ENCODE data around the gene NEDD4L. TPM values are rescaled to one million over a fixed set of nuclear protein-coding genes. Genes with fewer than 3 reads are reported as not detected.

Gene NEDD4L
- total RNA-seq, 4 donors from 2014 or later = 22.7 to 39.9 (median 34.7) TPM

DNA sequence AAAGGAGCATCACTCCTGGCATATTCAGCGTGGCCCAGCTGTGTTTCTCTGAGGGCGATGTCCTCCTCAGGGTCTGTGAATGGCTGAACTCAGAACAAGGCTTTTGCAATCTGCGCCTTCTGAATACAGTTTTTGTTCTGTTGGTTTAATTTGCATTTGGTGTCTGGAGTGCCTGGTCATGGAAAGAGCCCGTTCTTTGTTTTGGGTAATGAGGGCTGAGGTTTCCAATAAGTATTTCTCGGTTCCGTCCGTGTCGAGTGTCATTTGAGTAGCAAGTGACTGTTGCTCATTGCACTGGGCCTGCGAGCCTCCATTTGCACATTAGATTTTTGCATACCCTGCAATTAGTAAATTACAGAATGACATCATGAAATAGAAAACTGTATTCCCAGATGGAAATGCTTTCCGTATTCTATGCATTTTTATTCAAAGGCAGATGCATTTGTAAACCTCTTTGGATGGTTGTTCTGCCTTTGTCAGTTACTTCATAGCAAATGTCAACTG lies 57.3 kb downstream of the NEDD4L start:
- Histone ChIP-seq H3K27me3 (no peaks in the 10 kb centered on the region), H3K9me3 (no peaks in the 10 kb centered on the region), H3K4me3 (no peak overlapping the region), H3K27ac (replicated peaks in 1 of 4) (peak overlapping the region in 1 of 4 donors; percentile 29), H3K36me3 (no peaks in the 10 kb centered on the region), H3K4me1 (peaks cover 0 to 25% (median 18%) of the 10 kb centered on the region in 4 donors)
- TF ChIP-seq, protein P1, sequence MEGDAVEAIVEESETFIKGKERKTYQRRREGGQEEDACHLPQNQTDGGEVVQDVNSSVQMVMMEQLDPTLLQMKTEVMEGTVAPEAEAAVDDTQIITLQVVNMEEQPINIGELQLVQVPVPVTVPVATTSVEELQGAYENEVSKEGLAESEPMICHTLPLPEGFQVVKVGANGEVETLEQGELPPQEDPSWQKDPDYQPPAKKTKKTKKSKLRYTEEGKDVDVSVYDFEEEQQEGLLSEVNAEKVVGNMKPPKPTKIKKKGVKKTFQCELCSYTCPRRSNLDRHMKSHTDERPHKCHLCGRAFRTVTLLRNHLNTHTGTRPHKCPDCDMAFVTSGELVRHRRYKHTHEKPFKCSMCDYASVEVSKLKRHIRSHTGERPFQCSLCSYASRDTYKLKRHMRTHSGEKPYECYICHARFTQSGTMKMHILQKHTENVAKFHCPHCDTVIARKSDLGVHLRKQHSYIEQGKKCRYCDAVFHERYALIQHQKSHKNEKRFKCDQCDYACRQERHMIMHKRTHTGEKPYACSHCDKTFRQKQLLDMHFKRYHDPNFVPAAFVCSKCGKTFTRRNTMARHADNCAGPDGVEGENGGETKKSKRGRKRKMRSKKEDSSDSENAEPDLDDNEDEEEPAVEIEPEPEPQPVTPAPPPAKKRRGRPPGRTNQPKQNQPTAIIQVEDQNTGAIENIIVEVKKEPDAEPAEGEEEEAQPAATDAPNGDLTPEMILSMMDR (IDR thresholded peaks at IDR 0.05) = no peak
- TF ChIP-seq POLR2AphosphoS5 (IDR thresholded peaks at IDR 0.05) (no peak), EP300 (IDR thresholded peaks at IDR 0.05) (no peak), POLR2A (IDR thresholded peaks at IDR 0.05; ENCODE audit: low read depth) (no peak)
- WGBS = 97% methylated on average over 10 of the region's 10 CpGs
- intact Hi-C loops (cut with DNase I) = no loop called here
- no peak for DNase-seq (ENCODE audit: extremely low spot score)

DNA sequence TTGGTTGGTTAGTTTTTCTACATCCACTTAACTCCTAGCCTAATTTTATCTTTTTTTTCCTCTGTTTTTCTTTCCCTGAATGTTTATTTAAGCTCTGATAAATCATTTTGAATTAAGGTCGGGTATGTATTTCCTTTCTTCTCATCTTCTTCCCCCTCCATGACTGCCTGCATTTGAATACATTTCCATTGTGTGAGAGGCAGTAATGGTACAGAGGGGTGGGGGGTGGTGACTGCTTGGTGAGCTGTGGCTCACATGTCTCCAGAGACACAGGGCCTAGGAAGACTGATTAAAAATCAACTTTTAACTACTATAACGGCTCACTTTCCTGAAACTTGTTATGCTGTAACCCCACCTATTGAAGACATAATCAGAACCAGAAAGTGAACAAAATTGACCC lies 58.0 kb downstream of the NEDD4L start:
- WGBS = 63% methylated on average over 2 of the region's 2 CpGs
- DNase-seq (ENCODE audit: extremely low spot score) = no peak
- peaks cover 0 to 26% (median 20%) of the 10 kb centered on the region in 4 donors for H3K4me1 ChIP-seq
- intact Hi-C loops (cut with DNase I) = no loop called here
- H3K9me3 ChIP-seq = no peaks in the 10 kb centered on the region
- no peak for TF ChIP-seq POLR2AphosphoS5 (IDR thresholded peaks at IDR 0.05)
- TF ChIP-seq, protein P1 (IDR thresholded peaks at IDR 0.05) = no peak
- TF ChIP-seq POLR2A (IDR thresholded peaks at IDR 0.05; ENCODE audit: low read depth) = no peak
- TF ChIP-seq EP300 (IDR thresholded peaks at IDR 0.05) = no peak
- H3K36me3 ChIP-seq = no peaks in the 10 kb centered on the region
- no peaks in the 10 kb centered on the region for H3K27me3 ChIP-seq
- no peak overlapping the region for H3K4me3 ChIP-seq
- H3K27ac ChIP-seq (replicated peaks in 1 of 4) = peak overlapping the region in 1 of 4 donors; percentile 18

DNA sequence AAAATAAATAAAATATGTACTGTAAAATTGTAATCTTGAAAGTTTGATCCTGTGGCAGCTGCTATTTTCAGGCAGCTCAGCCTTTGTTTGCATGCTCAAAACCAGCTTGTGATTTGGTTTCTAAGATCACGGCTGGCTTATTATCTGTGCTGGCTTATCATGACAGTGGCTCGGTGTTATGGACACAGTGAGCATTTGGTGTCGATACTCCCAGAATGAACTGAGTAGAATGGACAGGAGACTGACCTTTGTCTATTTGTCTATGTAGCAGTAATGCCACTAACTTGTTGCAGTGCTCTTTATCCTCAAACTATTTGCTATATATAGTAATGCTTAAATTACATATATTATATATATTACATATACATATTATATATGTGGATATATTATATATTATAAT lies 58.8 kb downstream of the NEDD4L start:
- Histone ChIP-seq H3K4me1 (peaks cover 0 to 26% (median 18%) of the 10 kb centered on the region in 4 donors), H3K27me3 (no peaks in the 10 kb centered on the region), H3K9me3 (no peaks in the 10 kb centered on the region), H3K27ac (replicated peaks in 1 of 4) (no peak overlapping the region), H3K4me3 (no peak overlapping the region), H3K36me3 (no peaks in the 10 kb centered on the region)
- intact Hi-C loops (cut with DNase I) = no loop called here
- TF ChIP-seq POLR2AphosphoS5 (IDR thresholded peaks at IDR 0.05) = no peak
- TF ChIP-seq, protein P1 (IDR thresholded peaks at IDR 0.05) = no peak
- TF ChIP-seq POLR2A (IDR thresholded peaks at IDR 0.05; ENCODE audit: low read depth) = no peak
- TF ChIP-seq EP300 (IDR thresholded peaks at IDR 0.05) = no peak
- DNase-seq (ENCODE audit: extremely low spot score) = no peak
- 77% methylated on average over 3 of the region's 3 CpGs for WGBS

DNA sequence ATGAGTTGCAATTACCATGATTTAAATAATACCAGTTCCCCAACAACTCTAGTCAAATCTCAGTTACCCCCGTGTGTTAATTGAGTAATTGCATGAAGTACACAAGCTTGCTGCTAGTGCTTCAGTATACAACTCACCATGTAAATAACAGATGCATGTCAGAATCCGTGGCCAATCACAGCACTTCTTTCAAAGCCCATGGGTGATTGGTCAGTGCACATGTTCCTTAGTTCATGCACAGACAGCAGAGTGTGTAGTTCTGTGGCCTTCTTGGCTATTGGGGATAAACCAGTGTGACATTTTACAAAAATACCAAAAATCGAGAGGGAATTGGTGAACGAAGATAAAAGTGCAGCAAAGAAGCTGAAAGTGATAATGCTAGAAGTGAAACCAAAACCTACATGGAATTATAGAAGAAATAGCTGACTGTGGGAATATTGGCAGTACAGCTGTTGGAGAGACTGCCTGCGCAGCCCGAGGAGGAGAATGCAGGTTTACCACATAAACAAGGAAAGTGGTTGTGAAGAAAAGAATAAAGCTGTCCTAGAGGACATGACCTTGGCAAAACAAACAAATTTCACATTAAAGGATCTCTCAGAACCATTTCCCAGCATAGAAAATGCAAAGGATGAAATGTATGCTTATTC lies 59.4 kb downstream of the NEDD4L start:
- no peak for DNase-seq (ENCODE audit: extremely low spot score)
- H3K27me3 ChIP-seq = no peaks in the 10 kb centered on the region
- intact Hi-C loops (cut with DNase I) = no loop called here
- peak overlapping the region in 1 of 4 donors; percentile 5 for H3K4me3 ChIP-seq
- H3K9me3 ChIP-seq = no peaks in the 10 kb centered on the region
- WGBS = 69% methylated on average over 6 of the region's 6 CpGs
- no peaks in the 10 kb centered on the region for H3K36me3 ChIP-seq
- H3K27ac ChIP-seq (replicated peaks in 1 of 4) = no peak overlapping the region
- H3K4me1 ChIP-seq = peaks cover 0 to 26% (median 18%) of the 10 kb centered on the region in 4 donors
- TF ChIP-seq, protein P1 (IDR thresholded peaks at IDR 0.05) = no peak
- TF ChIP-seq POLR2A (IDR thresholded peaks at IDR 0.05; ENCODE audit: low read depth) (no peak), POLR2AphosphoS5 (IDR thresholded peaks at IDR 0.05) (no peak), EP300 (IDR thresholded peaks at IDR 0.05) (no peak)

All from esophagus muscularis mucosa (tissue), 4 donors.